Measurements from ENCODE around the gene ZBTB17. TPM values are rescaled to one million over a fixed set of nuclear protein-coding genes. Genes with fewer than 3 reads are reported as not detected.

ZBTB17 gene
- total and polyA plus RNA-seq, 2 of the 8 experiments (the other 6 are each of a cell fraction or from before 2014, with no cell fraction given): 24.7 to 36.2 TPM

- TF ChIP-seq CHD7 (IDR thresholded peaks at IDR 0.05; ENCODE audit: insufficient replicate concordance, low read length): no peak
- TF ChIP-seq TAF1 (IDR thresholded peaks at IDR 0.05; ENCODE audit: low read depth, low read length): no peak
- no peak for TF ChIP-seq RFX5 (IDR thresholded peaks at IDR 0.05; ENCODE audit: borderline replicate concordance, low read depth, low read length)
- no peak for TF ChIP-seq GABPA (IDR thresholded peaks at IDR 0.05; ENCODE audit: borderline replicate concordance, insufficient read depth, low read length)
- TF ChIP-seq BRCA1 (IDR thresholded peaks at IDR 0.05; ENCODE audit: low read depth, low read length): no peak
- TF ChIP-seq CTBP2 (IDR thresholded peaks at IDR 0.05; ENCODE audit: borderline replicate concordance, insufficient read depth, insufficient read length, low read length): no peak
- TF ChIP-seq KDM1A (IDR thresholded peaks at IDR 0.05; ENCODE audit: borderline replicate concordance, low read length): no peak
- TF ChIP-seq POLR2AphosphoS5 (IDR thresholded peaks at IDR 0.05; ENCODE audit: low read depth, low read length): no peak
Observed at GRCh38 chr1:15923241-15923640, 52.7 kb downstream of the ZBTB17 start (continued).

Measured in H1 (cell line).